DND-41 (cell line): ENCODE data around the gene ORAI1.

Experiments
- CTCF ChIP-seq: IDR thresholded peaks from 2 replicates; pipeline ENCODE4 v1.5.1; 2012; ENCODE audit warnings: borderline replicate concordance, low read length, moderate library complexity, mild to moderate bottlenecking; ENCODE audit not compliant: poor library complexity, severe bottlenecking; ENCODE audit errors: extremely low read depth
- EZH2 ChIP-seq: IDR thresholded peaks from 3 replicates; pipeline ENCODE4 v1.6.1; 2012; ENCODE audit warnings: borderline replicate concordance, low read depth, mild to moderate bottlenecking, moderate library complexity, low read length, inconsistent platforms; ENCODE audit not compliant: severe bottlenecking

- TF ChIP-seq CTCF (no peak), EZH2 (no peak)
These were observed 29.8 kb upstream of the ORAI1 start for GRCh38 chr12:121596526-121596925.
